Left forelimb (tissue), 1 donor: Measurements from ENCODE around the gene MGAT5B.

Experiments
- DNase-seq: peaks from one replicate; pipeline ENCODE4 v3.0.0-alpha.2; 2018; ENCODE audit warnings: low spot score

MGAT5B gene

DNA sequence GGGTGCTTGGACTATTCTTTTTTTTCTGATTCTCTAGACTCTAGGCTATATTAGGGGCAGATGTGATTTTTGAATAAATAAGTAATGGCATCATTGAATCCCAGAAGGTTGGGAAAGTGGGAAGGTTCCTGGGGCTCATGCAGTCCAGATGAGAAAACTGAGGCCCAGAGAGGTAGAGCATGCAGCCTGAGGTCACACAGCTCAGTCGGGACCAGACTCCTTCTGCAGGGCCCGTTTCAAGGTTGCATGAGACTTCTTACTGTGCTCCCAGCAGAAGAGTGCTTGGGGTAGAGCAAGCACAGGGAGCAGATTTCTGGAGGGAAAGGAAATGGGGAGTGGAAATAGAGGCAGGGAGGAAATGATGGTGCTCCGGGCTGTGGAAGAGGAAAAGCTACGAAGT lies 59.8 kb downstream of the MGAT5B start:
- no peak for DNase-seq

DNA sequence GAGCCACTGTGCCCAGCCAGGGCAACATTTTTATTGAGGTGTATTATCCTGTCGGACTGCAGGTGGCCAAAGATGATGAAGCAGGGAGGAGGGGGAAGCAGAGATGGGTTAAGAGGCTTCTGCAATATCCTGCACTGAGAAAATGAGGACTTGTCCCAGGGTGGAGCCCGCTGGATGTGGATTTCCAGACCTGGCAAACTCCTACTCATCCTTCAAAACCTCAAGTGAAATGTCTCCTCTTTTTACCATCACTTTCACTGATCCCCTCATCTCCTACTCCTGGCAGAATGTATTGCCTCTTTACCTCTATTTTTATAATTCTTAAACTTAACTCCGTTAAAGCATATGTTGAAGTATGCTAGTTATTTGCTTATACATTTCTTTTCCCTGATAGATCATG lies 60.9 kb downstream of the MGAT5B start:
- no peak for DNase-seq

- no peak for DNase-seq
Measured at GRCh38 chr17:76929601-76930000, 61.4 kb downstream of the MGAT5B start.

GRCh38 chr17:76930107-76930506 lies 61.9 kb downstream of the MGAT5B start:
- DNase-seq, result no peak

DNA sequence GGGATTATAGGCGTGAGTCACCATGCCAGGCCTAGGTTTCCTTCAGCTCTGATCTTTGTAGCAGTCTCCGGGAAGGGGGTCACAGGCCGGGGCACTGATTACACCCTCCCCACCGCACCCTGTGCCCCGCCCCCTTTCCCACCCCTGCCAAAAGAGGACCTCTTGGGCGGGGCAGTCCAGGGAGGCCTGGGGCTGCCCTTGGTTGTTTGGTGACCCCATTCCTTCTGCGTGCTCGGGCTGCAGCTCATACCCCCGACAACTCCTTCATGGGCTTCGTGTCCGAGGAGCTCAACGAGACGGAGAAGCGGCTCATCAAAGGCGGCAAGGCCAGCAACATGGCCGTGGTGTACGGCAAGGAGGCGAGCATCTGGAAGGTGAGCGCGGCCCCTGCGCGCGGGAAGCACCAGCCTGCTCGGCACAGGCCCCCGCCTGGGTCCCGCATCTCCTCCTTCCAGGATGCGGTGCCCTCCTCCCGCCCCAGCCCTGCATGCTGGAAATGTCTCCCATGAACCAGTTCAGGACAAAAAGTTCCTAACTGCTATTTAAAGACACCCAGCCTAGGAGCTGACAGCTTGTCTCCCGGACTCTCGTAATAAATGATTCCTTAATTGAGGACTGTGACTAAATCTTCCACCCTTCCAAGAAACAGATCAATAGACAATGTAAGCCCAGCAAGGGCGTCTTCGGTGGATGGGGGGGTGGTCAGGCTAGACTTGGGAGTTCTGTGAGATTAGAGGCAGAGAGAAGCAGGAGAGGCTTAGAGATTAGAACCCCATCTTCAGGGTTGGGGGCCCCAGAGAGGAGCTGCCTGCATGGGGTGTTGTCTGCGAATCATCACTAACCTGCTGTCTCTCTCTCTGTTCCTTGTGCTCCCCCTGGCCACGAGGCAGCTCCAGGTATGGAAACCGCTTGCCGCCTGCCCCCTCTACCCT lies 64.5 kb downstream of the MGAT5B start:
- DNase-seq, result no peak

GRCh38 chr17:76934561-76935320 lies 66.5 kb downstream of the MGAT5B start:
- no peak for DNase-seq

- DNase-seq, result no peak
Measured at GRCh38 chr17:76935331-76935730, 67.1 kb downstream of the MGAT5B start.

GRCh38 chr17:76937238-76937637 lies 69.0 kb downstream of the MGAT5B start:
- DNase-seq, result no peak

DNA sequence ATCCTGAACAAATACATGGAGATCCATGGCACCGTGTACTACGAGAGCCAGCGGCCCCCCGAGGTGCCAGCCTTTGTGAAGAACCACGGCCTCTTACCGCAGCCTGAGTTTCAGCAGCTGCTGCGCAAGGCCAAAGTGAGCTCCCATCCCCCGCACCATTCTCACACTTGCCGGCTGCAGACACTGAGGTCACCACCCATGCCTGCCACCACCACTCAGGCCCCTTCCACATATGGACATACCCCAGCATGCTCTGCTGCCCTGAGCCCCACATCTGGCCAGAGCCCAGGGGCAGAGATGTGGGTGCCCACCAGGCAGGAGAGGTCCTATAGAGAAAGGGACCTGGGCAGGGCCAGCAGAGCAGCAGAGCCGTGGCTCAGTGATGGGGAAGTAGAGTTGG lies 69.8 kb downstream of the MGAT5B start:
- no peak for DNase-seq

- DNase-seq, result no peak
Measured at GRCh38 chr17:76940295-76940694, 72.1 kb downstream of the MGAT5B start.

DNA sequence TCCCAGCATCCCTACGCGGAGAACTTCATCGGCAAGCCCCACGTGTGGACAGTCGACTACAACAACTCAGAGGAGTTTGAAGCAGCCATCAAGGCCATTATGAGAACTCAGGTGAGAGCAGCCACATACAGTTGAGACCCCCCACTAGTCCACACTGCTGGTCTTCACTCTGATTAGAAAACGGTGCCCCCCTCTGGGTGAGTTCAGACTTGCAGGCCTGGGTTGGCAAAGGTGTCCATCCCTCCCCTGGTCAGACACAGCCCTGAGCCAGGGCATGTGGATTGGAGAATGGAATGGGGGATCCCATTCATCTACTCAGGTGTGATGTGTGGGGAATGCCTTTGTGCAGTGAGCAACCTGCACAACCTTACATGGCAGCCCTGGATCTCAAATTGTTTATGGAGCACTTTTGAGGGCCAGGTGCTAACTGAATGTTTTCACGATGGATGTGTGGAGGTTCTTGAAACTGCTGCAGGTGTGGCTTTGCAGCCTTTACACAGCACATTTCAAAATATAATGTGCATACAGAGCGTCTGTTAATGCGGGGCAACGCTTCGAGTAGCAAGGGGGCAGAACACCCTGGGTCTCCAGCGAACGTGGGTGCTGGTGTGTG lies 72.6 kb downstream of the MGAT5B start:
- no peak for DNase-seq

DNA sequence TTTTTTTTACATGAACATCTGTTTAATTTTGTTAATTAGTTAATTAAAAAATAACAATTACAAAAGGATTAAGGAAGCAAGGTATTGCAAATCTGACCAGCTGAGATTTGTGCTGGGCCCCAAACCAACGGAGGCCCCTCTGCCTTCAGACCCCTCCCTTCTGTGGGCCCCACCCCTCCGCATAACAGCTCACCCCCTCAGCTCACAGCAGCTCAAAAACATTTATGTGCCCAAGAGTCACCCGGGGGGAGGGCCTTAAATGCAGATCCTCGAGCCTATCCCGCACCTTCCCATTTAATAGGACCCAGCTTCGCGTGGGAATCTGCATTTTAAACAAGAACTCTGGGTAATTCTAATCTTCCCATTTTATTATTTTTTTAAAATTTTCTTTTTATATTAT lies 75.0 kb downstream of the MGAT5B start:
- DNase-seq, result no peak

DNA sequence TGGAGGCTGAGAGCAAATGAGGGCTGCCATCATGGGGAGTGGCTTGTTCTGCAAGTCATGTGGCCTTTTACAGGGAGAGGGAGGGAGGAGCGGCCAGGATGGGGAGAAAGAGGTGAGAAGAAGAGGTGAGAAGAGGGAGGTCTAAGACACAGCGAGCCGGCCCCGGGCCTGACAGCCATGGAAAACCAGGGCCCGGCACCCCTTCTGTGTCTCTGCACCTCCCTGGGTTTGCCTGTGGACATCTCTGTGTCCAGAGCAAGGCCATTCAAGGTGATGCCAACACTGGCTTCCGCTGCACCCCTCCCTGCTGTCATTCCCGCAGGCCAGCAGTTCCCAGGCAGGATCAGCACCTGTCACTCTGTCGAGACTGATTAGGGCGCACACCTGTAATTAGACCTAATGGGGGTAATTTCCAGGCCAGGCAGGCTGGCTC lies 75.6 kb downstream of the MGAT5B start:
- DNase-seq, result no peak

- DNase-seq, result no peak
Measured at GRCh38 chr17:76944477-76944876, 76.3 kb downstream of the MGAT5B start.

- no peak for DNase-seq
Measured at GRCh38 chr17:76946111-76946771, 78.0 kb downstream of the MGAT5B start.

- no peak for DNase-seq
Measured at GRCh38 chr17:76946772-76947135, 78.5 kb downstream of the MGAT5B start.

DNA sequence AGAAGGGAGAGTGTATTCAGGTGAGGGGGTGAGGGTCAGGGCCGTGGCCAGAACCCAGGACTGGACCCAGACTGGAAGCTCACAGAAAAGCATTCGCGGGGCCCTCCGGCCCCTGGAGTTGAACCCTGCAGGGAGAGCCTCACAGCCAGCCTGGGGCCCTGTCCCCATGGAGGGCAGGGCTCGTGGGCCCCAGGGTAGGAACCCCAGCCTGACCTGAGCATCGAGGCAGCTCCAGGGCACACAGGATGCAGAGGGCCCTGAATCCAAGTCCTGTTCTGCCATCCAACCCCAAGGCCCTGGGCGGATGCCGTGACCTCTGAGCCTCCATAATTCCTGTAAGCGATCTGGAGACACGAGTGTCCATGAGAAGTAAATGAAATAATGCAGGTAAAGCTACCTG lies 79.1 kb downstream of the MGAT5B start:
- no peak for DNase-seq

- no peak for DNase-seq
Measured at GRCh38 chr17:76947771-76948170, 79.6 kb downstream of the MGAT5B start.

DNA sequence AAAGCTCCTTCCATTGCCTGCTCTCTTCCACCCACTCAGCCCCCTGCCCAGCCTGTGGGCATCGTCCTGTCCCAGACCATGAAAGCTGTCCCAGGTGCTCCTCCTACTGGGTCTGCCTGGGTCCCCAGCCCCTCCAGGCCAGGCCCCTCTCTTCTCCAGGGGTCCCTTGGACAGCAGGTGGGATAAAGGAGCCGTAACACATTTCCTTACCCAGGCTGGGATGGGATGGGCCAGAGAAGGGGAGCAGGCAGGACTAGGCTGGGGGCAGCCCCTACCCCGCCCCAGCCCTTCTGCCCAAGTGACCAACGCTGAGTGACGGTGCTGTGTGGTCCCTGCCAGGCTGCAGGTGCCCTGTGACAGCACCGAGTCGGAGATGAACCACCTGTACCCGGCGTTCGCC lies 80.1 kb downstream of the MGAT5B start:
- no peak for DNase-seq

DNA sequence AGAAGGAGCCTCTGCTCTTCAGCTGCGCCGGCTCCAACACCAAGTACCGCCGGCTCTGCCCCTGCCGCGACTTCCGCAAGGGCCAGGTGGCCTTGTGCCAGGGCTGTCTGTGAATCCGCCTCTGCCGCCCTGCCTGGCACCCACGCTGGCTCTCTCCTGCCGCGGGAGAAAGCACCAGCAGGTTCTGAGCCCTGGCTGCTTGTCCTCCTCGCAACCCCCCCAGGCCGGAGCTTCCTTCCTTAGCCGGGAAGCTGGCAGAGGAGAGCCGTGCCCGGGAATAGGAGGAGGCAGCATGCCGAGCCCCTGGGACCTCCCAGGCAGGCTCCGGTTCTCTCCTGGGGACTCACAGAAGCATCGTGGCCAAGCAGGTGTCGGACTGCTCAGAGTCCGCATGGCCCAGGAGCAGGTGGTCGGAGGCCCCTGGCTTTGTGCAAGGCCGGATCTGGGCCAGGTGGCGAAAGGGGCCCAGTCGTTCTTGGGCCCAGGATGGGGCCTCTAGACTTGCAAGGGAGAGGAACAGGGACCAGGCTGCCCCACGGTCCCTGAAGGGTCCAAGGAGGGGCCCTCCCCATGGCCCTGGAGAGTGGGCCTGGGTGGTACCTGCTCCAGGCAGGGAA lies 80.6 kb downstream of the MGAT5B start:
- no peak for DNase-seq

GRCh38 chr17:76949913-76950695 lies 81.9 kb downstream of the MGAT5B start:
- DNase-seq, result no peak
